Stimulated activated CD4-positive, alpha-beta T cell treated with anti-CD3 and anti-CD28 coated beads, TNF-alpha, amount 100 ng/mL, for 1 hour (primary cell): ENCODE results near the gene FURIN.
"Not testable (repeated sequence)": the region's sequence is repeated elsewhere in the genome, so short reads cannot be mapped to it uniquely, and the experiment has no call there.

Experiments used
- DNase-seq, 3 donors: peaks; one replicate each; pipeline ENCODE4 v3.0.0-alpha.2; 2020; ENCODE audit warnings: low read depth in 3 of 3, low spot score in 1 of 3

FURIN gene

DNA sequence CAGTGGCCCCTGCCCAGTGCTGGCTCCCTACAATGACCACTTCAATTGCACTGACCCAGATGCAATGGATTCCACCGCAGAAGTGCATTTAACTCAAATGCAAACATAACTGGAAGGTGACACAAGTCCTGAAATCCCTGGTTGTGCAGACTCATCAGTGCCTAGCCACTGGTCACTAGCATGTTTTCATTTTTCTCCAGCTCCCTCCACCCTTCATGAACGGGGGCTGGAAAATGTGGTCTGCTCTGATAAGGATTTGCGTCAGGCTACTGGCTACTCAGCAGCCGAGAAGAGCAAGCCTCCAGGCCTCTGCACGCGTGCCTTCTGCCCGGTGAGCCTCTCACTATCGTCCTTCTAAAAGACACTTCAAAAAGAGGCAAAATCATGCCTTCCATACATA lies 27.4 kb upstream of the FURIN start:
- DNase-seq, result no peak

GRCh38 chr15:90844696-90845095 lies 23.7 kb upstream of the FURIN start:
- no peak for DNase-seq

DNA sequence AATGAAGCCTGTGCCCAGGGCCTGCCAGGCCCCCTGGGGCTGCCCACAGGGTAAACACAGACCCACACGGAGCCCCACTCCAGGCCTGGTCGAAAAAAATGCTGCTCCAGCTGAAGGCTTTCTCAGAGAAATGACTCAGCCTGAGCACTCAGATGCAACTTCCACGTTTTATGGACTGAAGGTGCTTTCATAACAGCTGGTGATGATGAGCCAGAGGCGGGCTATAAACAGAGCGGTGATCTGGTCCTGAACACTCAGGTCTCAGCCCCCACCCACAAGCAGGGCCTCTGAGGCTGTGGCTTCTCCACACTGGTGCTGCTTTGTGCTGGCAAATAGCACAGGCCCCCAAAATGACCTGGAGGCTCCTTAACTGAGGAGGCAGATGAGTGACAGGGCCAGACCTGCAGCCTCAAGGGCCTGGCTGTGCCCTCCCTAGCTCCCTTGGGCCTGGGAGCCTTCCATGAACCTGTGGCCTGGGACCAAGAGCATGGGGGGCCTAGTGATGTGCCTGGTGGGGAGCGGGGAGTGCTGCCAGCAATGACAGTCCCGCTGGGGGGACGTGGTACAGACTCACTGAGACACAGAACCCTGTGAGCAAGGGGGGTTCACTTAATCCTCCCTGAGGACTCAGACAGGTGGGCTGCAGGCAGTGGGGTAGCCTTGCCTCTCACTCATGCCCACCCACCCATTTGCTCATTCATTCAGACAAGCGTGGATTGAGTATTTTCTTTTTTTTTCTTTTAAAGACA lies 23.0 kb upstream of the FURIN start:
- DNase-seq, result no peak

DNA sequence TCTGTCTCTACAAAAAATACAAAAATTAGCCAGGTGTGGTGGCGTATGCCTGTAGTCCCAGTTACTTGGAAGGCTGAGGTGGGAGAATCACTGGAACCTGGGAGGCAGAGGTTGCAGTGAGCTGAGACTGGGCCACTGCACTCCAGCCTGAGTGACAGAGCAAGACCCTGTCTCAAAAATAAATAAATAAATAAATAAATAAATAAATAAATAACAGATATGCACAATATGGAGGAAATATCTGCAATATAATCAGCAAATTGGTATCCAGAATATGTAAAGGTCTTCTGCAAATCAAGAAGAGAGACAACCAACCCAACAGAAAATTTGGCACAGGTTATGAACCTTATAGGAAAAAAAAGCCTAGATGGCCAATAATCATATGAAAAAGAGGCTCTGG lies 19.0 kb upstream of the FURIN start:
- DNase-seq, result not testable (repeated sequence)

DNA sequence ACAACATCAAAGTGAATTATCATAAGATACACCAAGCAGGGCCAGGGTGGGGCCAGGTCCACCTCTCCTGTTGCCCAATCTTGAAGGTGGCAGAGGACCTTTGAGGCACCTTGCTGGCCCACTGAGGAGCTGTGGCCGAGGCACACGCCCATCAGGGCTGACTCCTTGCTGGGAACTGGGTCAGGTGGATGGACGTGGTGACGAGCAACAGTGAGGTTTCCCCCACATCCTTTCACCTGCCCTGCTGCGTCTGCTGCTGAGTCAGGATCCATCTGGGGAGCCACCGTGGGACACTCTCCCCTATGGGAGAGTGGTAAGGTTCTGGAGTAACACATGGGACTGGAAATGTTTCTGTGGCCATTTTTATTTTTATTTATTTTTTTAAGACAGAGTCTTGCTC lies 17.3 kb upstream of the FURIN start:
- DNase-seq, result no peak

- DNase-seq, result no peak
These were observed 16.4 kb upstream of the FURIN start for GRCh38 chr15:90851940-90852339.

- DNase-seq, result no peak
These were observed 13.2 kb upstream of the FURIN start for GRCh38 chr15:90855139-90855538.

- DNase-seq, result no peak
These were observed 11.1 kb upstream of the FURIN start for GRCh38 chr15:90857337-90857736.

DNA sequence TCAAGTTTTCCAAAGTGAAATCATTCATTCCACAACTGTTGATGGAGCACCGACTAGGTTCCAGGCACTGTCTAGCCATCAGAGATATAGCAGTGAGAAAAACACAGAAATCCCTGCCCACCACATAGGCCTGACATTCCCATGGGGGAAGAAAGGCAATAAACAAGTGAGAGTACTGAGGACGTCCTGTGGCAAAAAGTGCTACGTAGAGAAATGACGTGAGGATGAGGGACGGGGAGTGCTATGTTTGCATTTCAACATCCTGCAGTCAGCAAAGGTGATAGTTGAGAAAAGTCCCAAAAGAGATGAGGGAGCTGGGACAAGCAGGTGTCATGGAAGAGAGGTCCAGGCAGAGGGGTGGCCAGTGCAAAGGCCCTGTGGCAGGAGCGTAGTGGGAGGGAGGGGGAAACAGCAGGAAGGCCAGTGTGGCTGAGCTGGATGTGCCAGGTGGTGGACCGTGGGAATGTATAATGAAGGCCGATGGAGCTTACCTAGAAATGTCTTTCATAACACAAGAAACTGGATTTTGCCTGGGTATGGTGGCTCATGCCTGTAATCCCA lies 10.4 kb upstream of the FURIN start:
- DNase-seq, result no peak

DNA sequence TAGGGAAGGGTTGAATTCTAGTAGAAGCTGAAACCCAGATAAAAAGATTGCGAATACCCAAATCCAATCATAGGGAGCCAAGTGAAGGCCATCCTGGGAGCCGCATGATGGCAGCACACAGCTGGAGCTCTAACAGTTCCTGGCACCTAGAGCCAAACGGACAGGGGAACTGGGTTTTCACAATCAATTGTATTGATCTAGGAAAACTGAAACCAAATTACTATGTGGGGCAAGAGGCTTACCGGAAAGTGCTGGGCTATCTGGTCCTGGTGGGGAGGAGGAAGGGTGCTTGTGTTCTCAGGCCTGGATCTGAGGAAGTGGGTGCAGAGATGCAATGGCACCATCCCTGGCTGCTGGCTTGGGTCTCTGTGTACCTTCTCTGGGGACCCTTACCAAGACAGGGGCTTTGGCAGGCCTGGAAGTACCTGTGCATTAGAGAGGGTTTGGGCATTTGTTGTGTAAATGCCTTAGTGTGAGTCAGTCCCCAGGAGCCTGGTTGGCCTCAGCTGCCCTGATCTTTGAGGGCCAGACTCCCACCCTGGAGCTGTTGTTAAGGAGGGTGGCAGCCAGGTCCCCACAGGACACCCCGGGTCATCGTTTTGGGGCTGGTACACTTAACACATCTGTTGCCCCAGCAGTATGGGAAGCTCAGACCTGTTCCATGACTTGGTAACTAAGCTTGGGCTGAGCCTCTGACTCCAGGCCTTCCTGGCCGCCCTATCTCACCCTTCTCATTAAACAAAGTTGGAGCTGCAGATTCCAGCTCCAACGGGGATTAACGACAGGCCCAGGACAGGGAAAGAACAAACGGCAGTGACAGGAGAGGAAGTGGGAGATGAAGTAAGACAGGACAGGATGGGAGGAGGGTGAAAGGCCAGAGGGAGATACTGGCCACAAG lies 8.9 kb upstream of the FURIN start:
- no peak for DNase-seq

- no peak for DNase-seq
These were observed 7.9 kb upstream of the FURIN start for GRCh38 chr15:90860450-90860849.

- no peak for DNase-seq
These were observed 7.3 kb upstream of the FURIN start for GRCh38 chr15:90860942-90861675.

GRCh38 chr15:90862487-90862886 lies 5.9 kb upstream of the FURIN start:
- DNase-seq, result no peak

- no peak for DNase-seq
These were observed 5.2 kb upstream of the FURIN start for GRCh38 chr15:90862964-90863778.

DNA sequence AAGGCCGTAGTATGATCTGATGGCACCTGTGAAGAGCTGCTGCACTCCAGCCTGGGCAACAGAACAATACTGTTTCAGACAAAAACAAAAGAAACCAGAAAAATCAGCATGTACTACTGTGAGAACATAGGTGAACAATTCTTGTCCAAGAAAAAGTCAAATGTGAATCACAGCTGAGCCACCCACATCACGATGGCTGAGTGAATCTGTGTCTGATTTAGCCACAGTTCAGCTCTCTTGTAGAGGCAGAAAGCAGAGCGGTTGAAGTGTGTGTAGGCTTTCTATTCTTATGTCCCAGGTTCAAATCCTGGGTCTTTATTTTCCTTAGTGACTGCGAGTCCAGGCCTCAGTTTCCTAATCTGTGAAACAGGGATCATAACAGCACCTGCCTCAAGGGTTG lies 4.4 kb upstream of the FURIN start:
- no peak for DNase-seq

DNA sequence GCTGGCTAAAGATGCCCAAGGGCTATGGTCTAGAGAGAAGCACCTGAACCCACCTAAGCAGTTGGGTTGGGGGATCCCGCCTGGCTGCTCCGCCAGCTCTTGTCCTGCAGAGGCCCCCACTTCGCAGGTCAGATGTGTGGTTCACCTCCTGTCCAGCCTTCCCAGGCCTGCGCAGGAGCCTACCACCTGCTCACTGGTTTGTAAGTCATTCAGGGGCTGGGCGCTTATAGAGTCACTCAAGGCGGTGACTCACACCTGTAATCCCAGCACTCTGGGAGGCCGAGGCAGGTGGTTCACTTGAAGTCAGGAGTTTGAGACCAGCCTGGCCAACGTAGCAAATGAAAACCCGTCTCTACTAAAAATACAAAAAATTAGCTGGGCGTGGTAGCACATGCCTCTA lies 3.9 kb upstream of the FURIN start:
- no peak for DNase-seq

- DNase-seq, result no peak
These were observed 2.7 kb upstream of the FURIN start for GRCh38 chr15:90865702-90866101.

DNA sequence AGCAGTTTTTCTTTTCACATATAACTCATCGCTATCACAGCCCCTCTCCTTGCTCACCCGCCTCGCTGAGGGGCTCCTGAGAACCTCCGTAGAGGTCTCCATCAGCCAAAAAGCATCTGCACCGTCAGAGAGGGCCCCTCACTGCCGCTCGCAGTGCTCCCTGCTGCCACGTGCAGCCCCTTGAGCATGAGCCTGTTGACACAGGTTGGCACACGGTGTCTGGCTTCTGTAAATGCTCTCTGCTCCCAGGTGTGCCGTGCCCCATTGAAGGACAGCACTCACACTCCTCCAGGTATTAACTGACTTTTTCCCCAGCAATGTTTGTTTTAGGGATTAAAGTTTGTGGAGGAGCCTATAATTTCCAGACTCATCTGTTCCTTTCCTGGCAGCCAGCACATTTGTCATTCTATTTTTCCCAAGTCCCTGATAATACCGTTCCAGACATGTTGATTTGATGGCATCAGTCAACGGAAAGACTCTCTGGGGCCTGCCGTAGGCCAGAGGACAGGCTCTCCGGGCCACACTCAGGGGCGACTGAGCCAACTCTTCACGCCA lies 2.1 kb upstream of the FURIN start:
- no peak for DNase-seq

DNA sequence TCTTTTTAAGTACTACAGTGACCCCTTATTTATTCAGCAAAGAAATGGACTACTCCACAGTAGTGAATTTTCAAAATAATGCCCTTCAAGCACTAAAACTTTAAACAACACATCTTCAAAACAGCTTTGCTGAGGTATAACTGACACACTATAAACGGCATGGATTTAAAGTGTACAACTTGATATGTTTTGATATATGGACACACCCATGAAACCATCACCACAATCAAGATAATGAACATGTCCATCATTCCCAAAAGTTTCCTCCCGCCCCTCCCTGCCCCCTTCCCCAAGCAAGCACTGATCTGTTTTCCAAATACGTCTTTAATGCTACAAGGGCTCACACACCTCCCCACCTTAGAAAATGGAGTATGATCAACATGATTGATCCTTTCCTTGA lies 1.6 kb upstream of the FURIN start:
- DNase-seq, result no peak

- no peak for DNase-seq
These were observed 753 bp downstream of the FURIN start for GRCh38 chr15:90869140-90869541.
